Spinal cord (tissue), 10 donors: Measurements from ENCODE around the gene SOS1. TPM values are rescaled to one million over a fixed set of nuclear protein-coding genes. Genes with fewer than 3 reads are reported as not detected.
"Not testable (repeated sequence)": the region's sequence is repeated elsewhere in the genome, so short reads cannot be mapped to it uniquely, and the experiment has no call there.

Experiments
- DNase-seq, 6 donors: peaks; one replicate each; pipeline versions ENCODE4 v3.0.0 to v3.0.0-alpha.2; 2013 to 2015; ENCODE audit warnings: low spot score in 6 of 6, low read depth in 4 of 6
- H3K27ac ChIP-seq: one replicate; pipeline ENCODE4 v1.5.1; 2013; ENCODE audit warnings: low read depth, low read length, control low read depth
- H3K27me3 ChIP-seq: one replicate; pipeline ENCODE4 v1.6.1; 2013; ENCODE audit warnings: low read length; ENCODE audit not compliant: control insufficient read depth, insufficient read depth
- H3K36me3 ChIP-seq: one replicate; pipeline ENCODE4 v1.6.1; 2013; ENCODE audit warnings: low read length; ENCODE audit not compliant: control insufficient read depth, insufficient read depth
- H3K4me1 ChIP-seq: one replicate; pipeline ENCODE4 v1.6.1; 2013; ENCODE audit warnings: low read length; ENCODE audit not compliant: control insufficient read depth, insufficient read depth
- H3K4me3 ChIP-seq: one replicate; pipeline ENCODE4 v1.5.1; 2013; ENCODE audit warnings: low read depth, low read length, control low read depth
- H3K9me3 ChIP-seq: one replicate; pipeline ENCODE4 v1.6.1; 2013; ENCODE audit warnings: low read length; ENCODE audit not compliant: control insufficient read depth, insufficient read depth
- WGBS: methylation state at CpG from one replicate; pipeline ENCODE4 v1.1.5; 2013; ENCODE audit warnings: missing lambda C conversion rate; ENCODE audit not compliant: insufficient coverage; 5-methylcytosine and 5-hydroxymethylcytosine counted together
- polyA plus RNA-seq, 2 donors: library from polyadenylated mRNA; unstranded; fragments of 120-200 nt; gene quantifications; one replicate each; pipeline ENCODE4 v1.2.1, GENCODE V29; 2013; ENCODE audit not compliant: insufficient read length in 2 of 2
- total RNA-seq, 2 donors: library from RNA; depleted of rRNA in 1 of 2; stranded (reverse); fragments of 120-200 nt in 1 of 2; fragments of >200 nt in 1 of 2; gene quantifications; one replicate each; pipeline versions ENCODE4 v1.2.3 to v1.2.4, GENCODE V29; 2013 to 2014
- donor health status: healthy.

Gene SOS1
- total and polyA plus RNA-seq, 4 donors, result 29.8 to 61.4 (median 35.9) TPM

DNA sequence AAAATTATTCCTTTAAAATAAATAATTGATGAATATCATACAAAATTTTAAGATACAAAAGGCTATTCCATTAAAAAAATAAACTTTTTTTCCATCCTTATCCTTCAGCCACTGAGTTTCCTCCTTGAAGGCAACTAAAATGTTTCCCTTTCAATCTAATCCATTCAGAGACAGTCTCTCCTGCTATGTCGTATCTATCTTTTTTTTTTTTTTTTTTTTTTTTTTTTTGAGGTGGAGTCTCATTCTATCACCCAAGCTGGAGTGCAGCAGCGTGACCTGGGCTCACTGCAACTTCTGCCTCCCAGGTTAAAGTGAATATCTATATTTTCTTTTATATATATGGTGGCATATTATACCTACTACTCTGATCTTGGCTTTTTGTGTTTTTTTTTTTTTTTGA lies 31.7 kb upstream of the SOS1 start:
- Histone ChIP-seq H3K27ac (no peak overlapping the region), H3K9me3 (no peaks in the 10 kb centered on the region), H3K36me3 (no peaks in the 10 kb centered on the region), H3K27me3 (no peaks in the 10 kb centered on the region), H3K4me1 (no peaks in the 10 kb centered on the region), H3K4me3 (no peak overlapping the region)
- WGBS, result no CpG with 5 or more reads among the region's 2 CpGs
- no peak for DNase-seq

GRCh38 chr2:39150890-39151497 lies 30.1 kb upstream of the SOS1 start:
- H3K4me1 ChIP-seq, result no peaks in the 10 kb centered on the region
- no peaks in the 10 kb centered on the region for H3K36me3 ChIP-seq
- H3K4me3 ChIP-seq, result no peak overlapping the region
- no peak overlapping the region for H3K27ac ChIP-seq
- DNase-seq, result no peak
- no peaks in the 10 kb centered on the region for H3K9me3 ChIP-seq
- H3K27me3 ChIP-seq, result no peaks in the 10 kb centered on the region
- WGBS, result 65% methylated on average over 4 of the region's 9 CpGs

DNA sequence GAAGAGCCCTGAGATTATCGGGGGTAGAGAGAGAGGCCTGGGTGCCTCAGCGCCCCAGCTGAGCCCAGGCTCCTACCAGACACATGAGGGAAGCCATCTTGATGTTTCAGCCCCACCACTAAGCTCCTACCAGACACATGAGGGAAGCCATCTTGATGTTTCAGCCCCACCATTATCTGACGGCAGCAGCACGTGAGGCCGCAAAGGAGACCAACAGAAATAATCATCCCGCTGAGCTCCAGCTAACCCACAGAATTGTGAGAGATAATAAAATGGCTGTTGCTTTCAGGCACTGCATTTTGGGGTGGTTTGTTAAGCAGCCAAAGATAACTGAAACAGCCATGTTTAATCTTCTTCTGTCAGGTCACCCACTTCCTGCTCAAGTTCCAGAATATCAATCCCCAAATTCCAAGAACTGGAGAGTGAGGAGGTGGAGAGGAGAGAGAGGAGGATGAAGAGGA lies 29.3 kb upstream of the SOS1 start:
- H3K4me3 ChIP-seq, result no peak overlapping the region
- no peaks in the 10 kb centered on the region for H3K9me3 ChIP-seq
- no peak overlapping the region for H3K27ac ChIP-seq
- H3K36me3 ChIP-seq, result no peaks in the 10 kb centered on the region
- H3K4me1 ChIP-seq, result no peaks in the 10 kb centered on the region
- no peak for DNase-seq
- 100% methylated on average over 1 of the region's 6 CpGs for WGBS
- H3K27me3 ChIP-seq, result no peaks in the 10 kb centered on the region

DNA sequence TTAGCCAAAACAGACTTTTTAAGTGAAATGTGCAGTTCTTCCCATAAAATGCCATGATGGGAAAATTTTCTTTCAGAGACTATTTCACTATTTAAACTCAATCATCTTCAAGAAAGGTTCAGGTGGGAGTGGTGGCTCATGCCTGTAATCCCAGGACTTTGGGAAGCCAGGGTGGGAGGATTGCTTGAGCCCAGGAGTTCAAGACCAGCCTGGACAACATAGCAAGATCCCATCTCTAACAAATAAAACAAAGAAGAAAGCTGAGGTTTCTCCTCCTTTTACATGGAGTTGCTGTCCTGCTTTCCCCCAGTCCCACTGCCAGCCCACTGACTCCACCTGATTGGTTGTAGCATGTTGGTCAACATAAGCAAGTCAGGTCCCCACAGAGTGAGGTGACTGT lies 25.8 kb upstream of the SOS1 start:
- Histone ChIP-seq H3K9me3 (no peaks in the 10 kb centered on the region), H3K4me1 (no peaks in the 10 kb centered on the region), H3K27me3 (no peaks in the 10 kb centered on the region), H3K36me3 (no peaks in the 10 kb centered on the region), H3K27ac (no peak overlapping the region), H3K4me3 (no peak overlapping the region)
- no peak for DNase-seq

GRCh38 chr2:39145906-39146421 lies 25.1 kb upstream of the SOS1 start:
- Histone ChIP-seq H3K36me3 (no peaks in the 10 kb centered on the region), H3K9me3 (no peaks in the 10 kb centered on the region), H3K27me3 (no peaks in the 10 kb centered on the region), H3K4me3 (no peak overlapping the region), H3K4me1 (no peaks in the 10 kb centered on the region), H3K27ac (no peak overlapping the region)
- WGBS, result 100% methylated on average over 3 of the region's 3 CpGs
- DNase-seq, result no peak

- H3K9me3 ChIP-seq, result no peaks in the 10 kb centered on the region
- H3K27me3 ChIP-seq, result no peaks in the 10 kb centered on the region
- H3K36me3 ChIP-seq, result no peaks in the 10 kb centered on the region
- WGBS, result no CpG with 5 or more reads among the region's 5 CpGs
- no peaks in the 10 kb centered on the region for H3K4me1 ChIP-seq
- no peak overlapping the region for H3K4me3 ChIP-seq
- DNase-seq, result no peak
- no peak overlapping the region for H3K27ac ChIP-seq
Measured at GRCh38 chr2:39144416-39144815, 23.6 kb upstream of the SOS1 start.

DNA sequence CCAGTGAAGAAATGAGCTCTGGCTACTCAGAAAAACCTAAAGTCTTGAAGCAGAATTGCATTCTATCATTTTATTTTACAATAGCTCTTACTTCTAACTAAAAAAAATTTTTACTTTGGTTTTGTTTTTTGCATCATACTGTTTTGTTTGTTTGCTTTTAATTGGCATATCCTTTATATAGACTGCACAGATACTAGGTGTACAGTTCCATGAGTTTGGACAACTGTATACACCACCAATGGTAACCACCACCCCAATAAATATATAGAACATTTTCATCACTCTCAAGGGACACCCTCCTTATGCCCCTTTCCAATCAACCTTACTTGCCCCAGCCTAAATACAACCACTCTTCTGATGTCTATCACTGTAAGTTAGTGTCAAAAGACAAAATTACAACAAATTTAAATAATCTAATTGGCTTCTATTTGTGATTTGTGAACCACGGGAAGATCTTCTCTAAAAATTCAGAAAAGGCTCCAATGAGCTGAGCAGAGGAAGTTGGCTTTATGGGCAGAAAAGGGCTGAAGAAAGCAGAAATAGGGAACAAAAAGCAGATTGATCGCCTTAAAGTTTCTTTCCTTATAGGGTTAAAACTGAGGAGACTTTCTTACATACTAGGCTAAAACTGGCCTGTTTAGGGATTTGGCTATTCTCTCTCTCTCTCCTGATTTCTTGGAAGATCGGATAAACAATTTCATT lies 22.2 kb upstream of the SOS1 start:
- Histone ChIP-seq H3K27me3 (no peaks in the 10 kb centered on the region), H3K9me3 (no peaks in the 10 kb centered on the region), H3K27ac (no peak overlapping the region), H3K4me1 (no peaks in the 10 kb centered on the region), H3K36me3 (no peaks in the 10 kb centered on the region), H3K4me3 (no peak overlapping the region)
- no peak for DNase-seq
- no CpG with 5 or more reads among the region's 3 CpGs for WGBS

DNA sequence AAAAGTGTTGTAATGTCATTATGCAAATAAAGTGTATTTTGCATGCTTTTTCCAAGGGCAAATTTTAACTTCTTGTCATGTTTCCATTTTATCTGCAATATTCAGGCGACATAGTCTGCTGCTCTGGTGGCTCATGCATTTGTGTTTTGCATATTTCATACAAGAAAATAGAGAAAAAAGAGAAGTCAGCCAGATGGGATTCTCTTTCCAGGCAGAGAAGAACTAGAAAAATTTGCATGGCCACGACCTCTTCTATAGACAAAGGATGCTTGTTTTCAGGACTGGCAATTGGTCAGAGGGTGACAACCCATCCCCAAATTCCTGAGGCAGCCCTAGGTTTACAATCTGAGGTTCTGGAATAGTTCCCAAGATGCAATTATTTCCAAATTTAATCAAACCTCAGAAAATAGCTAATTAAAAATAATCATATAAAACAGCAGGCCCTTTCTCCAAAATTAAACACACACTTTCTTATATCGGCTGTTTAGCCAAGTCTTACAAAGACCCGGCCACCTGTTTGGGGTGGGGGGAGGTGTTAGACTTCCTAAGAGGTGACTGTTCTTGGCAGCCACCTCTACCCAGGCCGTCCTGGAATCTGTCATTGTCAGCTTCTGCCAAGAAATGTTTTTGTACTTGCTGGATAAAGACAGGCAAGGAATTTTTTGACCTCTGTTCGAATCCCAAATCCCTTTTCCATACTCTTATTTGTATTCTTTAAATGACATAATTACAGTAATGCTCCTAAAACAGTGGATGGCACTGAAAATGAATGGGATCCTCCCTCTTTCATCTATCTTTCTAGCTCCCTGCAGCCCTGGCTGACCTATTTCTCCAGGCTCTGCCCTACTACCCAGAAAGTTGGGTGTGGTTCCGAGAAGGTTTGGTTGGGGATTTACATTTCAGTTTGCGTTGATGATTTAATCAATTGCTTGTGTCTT lies 20.8 kb upstream of the SOS1 start:
- peak in 2 of 6 donors; percentile 52 to 88 for DNase-seq
- WGBS, result 0% methylated on average over 1 of the region's 8 CpGs
- H3K9me3 ChIP-seq, result no peaks in the 10 kb centered on the region
- no peaks in the 10 kb centered on the region for H3K36me3 ChIP-seq
- no peak overlapping the region for H3K27ac ChIP-seq
- no peaks in the 10 kb centered on the region for H3K4me1 ChIP-seq
- no peaks in the 10 kb centered on the region for H3K27me3 ChIP-seq
- H3K4me3 ChIP-seq, result no peak overlapping the region

GRCh38 chr2:39140948-39141333 lies 20.1 kb upstream of the SOS1 start:
- no CpG with 5 or more reads among the region's 7 CpGs for WGBS
- not testable (repeated sequence) for H3K36me3 ChIP-seq, H3K4me1 ChIP-seq, H3K27me3 ChIP-seq, H3K4me3 ChIP-seq, H3K27ac ChIP-seq, H3K9me3 ChIP-seq, DNase-seq
